GM18867 (cell line): ENCODE measurements around the gene CUL2.
"Not testable (repeated sequence)": the region's sequence is repeated elsewhere in the genome, so short reads cannot be mapped to it uniquely, and the experiment has no call there.

ENCODE experiments used
- ATAC-seq: cut with Tn5 transposase; IDR thresholded peaks from one replicate; pipeline ENCODE4 v1.9.1; 2021; ENCODE audit warnings: mild to moderate bottlenecking, moderate library complexity; ENCODE audit not compliant: unreplicated experiment

CUL2 gene

GRCh38 chr10:35025916-35026315 is 64.2 kb downstream of the CUL2 start:
- no peak for ATAC-seq

GRCh38 chr10:35020481-35020880 is 69.7 kb downstream of the CUL2 start:
- no peak for ATAC-seq

GRCh38 chr10:35019041-35020024 is 70.8 kb downstream of the CUL2 start:
- no peak for ATAC-seq

DNA sequence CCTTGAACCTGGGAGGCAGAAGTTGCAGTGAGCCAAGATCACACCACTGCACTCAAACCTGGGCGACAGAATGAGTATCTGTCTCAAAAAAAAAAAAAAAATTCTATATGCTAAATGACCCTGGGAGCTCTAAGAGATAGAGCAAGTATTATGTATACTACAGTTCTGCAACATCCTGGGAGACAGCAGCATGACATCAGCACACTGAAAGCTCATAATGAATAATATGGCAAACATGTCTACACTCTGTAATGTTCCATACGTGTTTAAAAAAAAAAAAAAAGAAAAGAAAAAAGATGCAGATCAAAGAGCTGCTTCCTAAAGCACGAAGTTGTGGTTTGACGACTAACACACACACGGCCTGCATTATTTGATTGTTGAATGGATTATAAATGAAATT is 72.5 kb downstream of the CUL2 start:
- no peak for ATAC-seq

DNA sequence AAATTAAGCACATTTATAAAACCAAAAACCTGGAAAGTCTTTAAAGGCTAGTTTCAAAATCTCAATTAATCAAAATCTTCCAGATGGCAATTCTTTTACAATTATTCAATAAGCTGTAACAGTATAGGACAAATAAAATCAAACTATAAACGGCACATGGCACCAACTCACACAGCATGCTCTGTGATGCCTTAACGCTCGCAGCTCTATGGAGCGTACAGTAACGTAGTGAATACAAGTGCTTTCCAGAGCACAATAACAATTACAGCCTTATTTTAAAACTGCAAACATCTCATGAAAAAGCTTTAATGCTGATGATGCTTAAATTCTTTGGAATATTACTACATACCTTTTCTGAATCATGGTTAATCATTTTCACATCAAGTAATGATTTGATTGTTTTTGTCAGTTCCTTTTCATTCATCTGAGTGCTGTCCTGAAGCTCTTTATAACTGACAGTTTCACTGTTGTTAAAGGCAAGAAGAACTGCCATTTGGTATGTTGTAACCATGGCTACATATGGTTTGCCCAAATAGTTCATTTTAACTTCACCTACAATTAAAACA is 74.2 kb downstream of the CUL2 start:
- ATAC-seq: no peak

DNA sequence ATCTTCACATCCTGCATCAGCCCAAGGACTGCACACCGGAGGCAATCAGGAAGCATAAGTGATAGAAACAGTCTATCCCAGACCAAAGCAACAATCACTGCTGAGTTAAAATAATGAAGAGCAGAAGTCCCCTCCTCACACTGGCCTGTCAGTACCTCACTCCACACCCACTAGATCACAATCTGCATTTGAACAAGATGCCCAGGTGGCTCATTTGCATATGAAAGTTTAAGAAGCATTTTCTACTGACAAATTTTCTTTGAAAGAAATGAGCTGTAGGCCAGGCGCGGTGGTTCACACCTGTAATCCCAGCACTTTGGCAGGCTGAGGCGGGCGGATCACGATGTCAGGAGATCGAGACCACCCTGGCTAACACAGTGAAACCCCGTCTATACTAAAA is 77.4 kb downstream of the CUL2 start:
- no peak for ATAC-seq

DNA sequence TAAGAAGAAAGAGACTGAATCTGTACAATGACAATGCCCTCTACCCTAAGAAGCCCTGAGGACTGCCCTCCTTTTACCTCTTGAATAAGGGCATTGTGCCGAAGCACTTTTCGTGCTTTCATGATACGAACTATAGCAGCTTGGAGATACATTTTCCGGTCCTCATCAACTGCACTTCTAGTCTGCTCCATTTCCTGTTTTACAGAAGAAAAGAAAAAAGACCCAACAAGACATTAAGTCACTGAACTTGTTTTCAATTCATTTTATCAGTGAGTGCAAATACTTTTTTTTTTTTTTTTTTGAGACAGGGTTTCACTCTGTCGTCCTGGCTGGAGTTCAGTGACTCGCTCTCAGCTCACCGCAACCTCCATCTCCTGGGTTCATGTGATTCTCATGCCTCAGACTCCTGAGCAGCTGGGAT is 78.4 kb downstream of the CUL2 start:
- ATAC-seq: no peak

- no peak for ATAC-seq
These were observed 82.3 kb downstream of the CUL2 start for GRCh38 chr10:35007858-35008301.

DNA sequence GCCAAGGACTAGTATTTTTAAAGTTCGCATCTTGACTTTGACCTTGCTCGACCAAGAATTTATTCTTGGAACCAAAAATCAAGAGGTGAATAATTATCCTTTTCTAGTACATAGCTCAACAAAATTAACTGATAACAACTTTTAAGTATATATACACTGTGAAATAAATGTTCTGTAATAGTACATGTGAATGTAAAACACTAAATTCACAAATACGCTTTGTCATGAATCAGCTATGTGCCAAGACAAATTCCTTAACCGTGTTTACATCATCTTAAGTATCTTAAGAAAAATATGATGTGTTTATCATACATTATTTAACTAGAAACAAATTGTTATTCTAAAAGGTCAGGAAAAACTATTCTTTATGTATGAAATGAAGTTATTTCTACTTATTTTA is 83.3 kb downstream of the CUL2 start:
- no peak for ATAC-seq

GRCh38 chr10:35005868-35006267 is 84.3 kb downstream of the CUL2 start:
- ATAC-seq: no peak

DNA sequence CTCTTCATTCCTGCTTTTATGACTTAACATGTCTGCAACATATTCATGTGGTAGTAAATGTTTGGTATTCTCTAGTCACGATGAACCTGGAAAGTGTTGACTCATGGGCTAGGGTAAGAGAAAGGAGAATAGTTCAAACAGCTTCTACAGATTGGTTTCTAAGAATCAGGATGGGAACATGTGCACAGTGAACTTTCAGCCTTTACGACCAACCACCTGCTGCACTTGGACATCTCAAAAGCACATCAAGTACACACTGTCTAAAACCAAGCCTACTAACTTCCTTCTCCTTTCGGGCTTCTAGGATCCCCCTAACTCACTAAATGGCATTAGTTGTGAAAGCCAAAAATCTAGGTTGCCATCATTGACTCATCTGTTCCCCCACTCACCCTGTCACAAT is 85.5 kb downstream of the CUL2 start:
- no peak for ATAC-seq

DNA sequence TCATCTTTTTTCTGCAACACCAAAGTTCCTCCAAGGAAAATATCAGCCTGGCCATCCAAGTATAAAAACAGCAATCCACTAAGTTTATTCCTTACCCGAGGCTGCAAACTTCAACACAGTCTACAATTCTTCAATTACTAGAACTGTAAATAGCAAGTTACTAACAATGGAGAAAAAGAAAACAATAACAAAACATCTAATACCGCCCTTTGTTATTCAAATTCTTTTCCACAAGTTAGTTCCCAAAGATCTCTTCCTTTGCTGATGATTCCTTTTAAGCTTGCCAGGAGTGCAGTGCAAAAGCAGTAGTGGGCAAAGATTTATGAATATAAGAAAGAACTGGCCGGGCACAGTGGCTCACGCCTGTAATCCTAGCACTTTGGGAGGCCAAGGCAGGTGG is 86.2 kb downstream of the CUL2 start:
- ATAC-seq: no peak

GRCh38 chr10:35000936-35001335 is 89.2 kb downstream of the CUL2 start:
- ATAC-seq: no peak

DNA sequence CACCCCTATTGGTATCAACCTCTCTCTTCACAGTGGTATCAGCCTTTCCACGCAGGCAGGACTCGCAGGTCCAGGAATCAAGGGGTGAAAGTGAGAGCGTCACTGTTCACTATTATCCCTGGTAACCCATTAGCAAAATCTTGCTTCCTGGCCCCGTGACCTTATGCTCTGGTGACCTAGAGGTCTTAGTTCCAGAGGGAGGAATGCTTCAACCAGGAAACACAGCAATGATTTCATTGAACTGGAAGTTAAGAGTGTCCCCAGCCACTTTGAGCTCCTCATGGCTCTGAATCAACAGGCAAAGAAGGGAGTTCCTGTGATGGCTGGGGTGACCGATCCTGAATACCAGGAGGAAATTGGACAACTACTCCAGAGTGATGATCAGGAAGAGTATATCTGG is 90.6 kb downstream of the CUL2 start:
- no peak for ATAC-seq

- ATAC-seq: no peak
These were observed 91.2 kb downstream of the CUL2 start for GRCh38 chr10:34998940-34999339.

- no peak for ATAC-seq
These were observed 93.3 kb downstream of the CUL2 start for GRCh38 chr10:34996843-34997242.

DNA sequence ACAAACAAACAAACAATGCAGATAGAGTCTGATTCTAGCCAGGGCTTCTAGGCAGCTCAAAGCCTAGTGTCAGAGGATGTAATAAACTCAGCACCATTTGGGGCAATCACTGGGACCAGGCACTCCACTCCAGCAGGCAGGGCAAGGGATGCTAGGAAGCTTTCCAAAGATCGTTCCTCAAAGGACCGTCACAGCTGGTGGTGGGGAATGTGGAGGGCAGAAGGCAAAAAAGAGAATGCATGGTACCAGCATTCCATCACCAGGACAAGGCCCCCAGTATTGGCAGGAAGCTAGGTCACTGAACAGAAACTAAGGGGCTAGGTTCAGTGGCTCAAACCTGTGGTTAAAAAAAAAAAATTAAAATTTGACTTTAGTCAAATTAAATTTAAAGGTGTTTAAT is 94.2 kb downstream of the CUL2 start:
- no peak for ATAC-seq

DNA sequence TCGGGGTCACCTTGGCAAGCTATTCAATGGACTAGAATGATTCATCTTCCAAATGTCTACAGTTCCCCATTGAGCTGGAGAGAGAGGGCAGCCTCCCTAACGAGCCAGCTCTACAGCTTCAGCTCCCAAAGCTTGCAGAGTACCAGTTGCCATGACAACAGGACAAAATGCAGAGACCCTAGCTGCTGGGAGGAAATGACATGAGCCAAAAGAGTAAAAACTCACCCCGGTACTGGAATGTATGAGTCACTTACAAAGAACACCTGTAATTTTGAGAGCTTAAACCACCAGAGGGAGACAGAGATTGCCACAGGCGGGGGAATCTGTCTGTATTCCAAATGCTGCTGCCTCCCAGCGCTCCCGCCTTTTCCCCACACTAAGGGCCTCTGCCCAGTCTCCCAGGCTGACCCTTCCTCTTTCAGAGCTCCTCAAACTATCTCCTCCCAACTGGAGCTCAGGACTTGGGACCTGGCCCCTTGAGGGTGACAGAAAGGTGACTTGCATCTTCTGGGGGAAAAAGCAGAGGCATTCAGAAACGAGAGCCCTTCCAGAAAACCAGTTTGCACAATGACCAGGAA is 95.5 kb downstream of the CUL2 start:
- peak; percentile 90 for ATAC-seq

DNA sequence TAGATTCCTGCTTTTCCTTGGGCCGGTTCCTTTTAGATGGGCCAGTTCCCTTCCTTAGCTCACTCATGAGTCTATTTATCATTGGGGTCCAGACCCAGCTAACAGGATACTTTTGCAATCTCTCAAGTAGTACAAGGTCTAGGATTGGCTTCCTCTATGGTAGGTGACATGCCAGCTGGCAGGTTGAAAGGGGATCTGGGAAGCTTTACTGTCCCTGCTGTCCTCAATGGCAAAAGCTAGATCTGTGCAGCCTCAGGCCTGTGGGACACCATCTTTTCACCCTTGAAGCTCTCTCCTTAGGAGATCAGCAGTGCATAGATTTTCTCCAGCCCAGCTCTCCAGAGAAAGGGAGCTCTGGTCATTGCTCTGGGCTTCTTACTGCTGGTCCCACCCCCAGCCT is 96.4 kb downstream of the CUL2 start:
- no peak for ATAC-seq

DNA sequence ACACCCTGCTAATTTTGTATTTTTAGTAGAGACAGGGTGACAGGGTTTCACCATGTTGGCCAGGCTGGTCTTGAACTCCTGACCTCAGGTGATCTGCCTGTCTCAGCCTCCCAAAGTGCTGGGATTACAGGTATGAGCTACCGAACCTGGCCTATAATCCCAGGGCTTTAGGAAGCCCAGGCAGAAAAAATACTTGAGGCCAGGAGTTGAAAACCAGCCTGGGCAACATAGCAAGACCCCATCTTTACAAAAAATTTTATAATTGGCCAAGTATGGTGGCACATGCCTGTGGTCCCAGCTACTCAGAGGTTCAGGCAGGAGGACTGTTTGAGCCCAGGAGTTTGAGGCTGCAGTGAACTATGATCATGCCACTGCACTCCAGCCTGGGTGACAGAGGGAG is 99.0 kb downstream of the CUL2 start:
- ATAC-seq: not testable (repeated sequence)

DNA sequence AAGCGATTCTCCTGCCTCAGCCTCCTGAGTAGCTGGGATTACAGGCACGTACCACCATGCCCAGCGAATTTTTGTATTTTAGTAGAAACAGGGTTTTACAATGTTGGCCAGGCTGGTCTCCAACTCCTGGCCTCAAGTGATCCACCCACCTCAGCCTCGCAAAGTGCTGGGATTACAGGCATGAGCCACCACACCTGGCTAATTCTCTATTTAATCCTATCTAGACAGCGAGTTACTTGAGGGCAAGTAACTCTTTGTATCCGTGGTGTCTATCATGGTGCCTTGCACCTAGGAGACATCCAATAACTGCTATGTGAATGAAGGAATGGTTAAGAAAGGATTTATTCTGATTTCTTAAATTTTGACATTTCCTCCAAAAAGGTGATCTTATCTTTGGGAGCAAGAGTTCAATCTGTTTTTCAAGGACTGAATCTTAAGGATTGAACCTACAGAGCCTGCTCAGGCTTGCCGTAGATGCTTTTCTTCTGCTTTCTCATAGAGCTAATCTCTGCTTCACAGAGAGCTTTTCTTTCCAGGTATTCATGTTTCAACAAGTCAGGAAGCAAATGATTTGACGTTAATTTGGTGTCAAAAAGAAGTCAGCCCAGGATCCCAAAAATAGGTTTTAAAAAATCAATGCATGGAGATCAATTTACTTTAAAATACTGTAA is 101.6 kb downstream of the CUL2 start:
- ATAC-seq: no peak
